Measurements from ENCODE around the gene TRIP12.
A peak's percentile ranks its signal among the peaks of the same experiment; 100 is the strongest.
"Not testable (repeated sequence)": the region's sequence is repeated elsewhere in the genome, so short reads cannot be mapped to it uniquely, and the experiment has no call there.

TRIP12 gene

DNA sequence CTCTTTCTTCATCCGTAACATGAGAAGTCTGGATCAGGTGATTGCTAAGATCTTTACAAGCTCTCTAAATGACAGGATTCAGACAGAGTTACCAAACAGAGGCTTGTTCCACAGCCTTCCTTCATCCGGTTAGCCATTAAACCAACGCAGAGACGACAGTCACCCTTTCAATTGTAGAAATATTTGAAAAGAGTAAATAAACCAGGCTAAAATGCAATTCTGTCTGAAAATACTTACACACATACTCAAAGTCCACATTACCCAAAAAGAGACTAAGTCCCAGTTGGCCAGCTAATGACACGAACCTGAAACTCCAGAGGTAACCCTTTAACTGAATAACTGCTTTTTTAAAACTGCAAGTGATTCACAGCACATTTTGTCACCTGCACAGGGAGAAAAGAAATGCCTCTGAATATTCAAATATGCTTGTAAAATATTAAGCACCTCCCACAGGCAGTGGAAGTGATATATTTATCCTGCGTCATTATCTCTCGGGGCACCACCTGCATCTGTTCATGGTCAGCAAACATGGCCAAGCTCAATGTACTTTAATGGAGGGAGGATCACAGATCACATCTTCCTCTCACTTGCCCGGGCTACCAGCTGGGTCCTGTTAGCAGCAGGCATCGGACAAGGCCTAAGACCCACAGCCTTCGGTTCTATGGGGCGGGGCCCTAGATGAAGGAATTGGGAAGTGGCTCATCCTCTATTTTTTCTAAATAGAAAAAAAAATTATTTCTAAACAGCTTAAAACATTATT is 168.7 kb downstream of the TRIP12 start:
- Histone ChIP-seq H3K9me3 (no peaks in the 10 kb centered on the region), H3K4me1 (no peaks in the 10 kb centered on the region), H3K27me3 (no peaks in the 10 kb centered on the region), H3K36me3 (no peaks in the 10 kb centered on the region), H3K4me3 (ENCODE audit: low read depth, low read length) (no peak overlapping the region)
- TF ChIP-seq, protein P1, sequence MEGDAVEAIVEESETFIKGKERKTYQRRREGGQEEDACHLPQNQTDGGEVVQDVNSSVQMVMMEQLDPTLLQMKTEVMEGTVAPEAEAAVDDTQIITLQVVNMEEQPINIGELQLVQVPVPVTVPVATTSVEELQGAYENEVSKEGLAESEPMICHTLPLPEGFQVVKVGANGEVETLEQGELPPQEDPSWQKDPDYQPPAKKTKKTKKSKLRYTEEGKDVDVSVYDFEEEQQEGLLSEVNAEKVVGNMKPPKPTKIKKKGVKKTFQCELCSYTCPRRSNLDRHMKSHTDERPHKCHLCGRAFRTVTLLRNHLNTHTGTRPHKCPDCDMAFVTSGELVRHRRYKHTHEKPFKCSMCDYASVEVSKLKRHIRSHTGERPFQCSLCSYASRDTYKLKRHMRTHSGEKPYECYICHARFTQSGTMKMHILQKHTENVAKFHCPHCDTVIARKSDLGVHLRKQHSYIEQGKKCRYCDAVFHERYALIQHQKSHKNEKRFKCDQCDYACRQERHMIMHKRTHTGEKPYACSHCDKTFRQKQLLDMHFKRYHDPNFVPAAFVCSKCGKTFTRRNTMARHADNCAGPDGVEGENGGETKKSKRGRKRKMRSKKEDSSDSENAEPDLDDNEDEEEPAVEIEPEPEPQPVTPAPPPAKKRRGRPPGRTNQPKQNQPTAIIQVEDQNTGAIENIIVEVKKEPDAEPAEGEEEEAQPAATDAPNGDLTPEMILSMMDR (IDR thresholded peaks at IDR 0.05; ENCODE audit: low read depth, low read length): no peak
- DNase-seq: no peak

- no peaks in the 10 kb centered on the region for H3K27me3 ChIP-seq
- no peaks in the 10 kb centered on the region for H3K9me3 ChIP-seq
- H3K4me3 ChIP-seq (ENCODE audit: low read depth, low read length): no peak overlapping the region
- no peak for DNase-seq
- no peaks in the 10 kb centered on the region for H3K36me3 ChIP-seq
- no peaks in the 10 kb centered on the region for H3K4me1 ChIP-seq
- TF ChIP-seq, protein P1 (IDR thresholded peaks at IDR 0.05; ENCODE audit: low read depth, low read length): no peak
Measured at GRCh38 chr2:229749779-229750178, 172.0 kb downstream of the TRIP12 start.

DNA sequence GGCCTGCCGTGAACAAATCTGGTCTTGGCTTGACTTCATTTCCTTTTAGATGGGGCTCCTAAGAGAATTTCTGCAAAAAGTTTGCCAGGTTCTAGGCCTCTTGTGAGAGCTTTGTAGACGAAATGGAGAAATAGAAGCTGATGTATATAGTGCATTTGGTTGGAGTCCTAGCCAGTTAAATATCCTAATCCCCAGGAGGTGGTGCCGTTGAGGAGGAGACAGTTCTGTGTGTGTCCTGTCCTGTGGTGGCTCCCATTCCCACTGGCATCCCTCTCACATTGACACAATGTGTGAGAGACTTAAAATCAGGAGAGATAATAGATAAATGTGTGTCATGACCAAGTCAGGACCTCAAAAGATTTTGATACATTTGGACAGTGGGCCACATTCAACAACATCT is 172.9 kb downstream of the TRIP12 start:
- Histone ChIP-seq H3K4me3 (ENCODE audit: low read depth, low read length) (no peak overlapping the region), H3K36me3 (no peaks in the 10 kb centered on the region), H3K4me1 (no peaks in the 10 kb centered on the region), H3K27me3 (no peaks in the 10 kb centered on the region), H3K9me3 (no peaks in the 10 kb centered on the region)
- no peak for DNase-seq
- TF ChIP-seq, protein P1 (IDR thresholded peaks at IDR 0.05; ENCODE audit: low read depth, low read length): 0 out of 2 replicates have a peak, but pooled peaks have one; percentile 6

- not testable (repeated sequence) for H3K36me3 ChIP-seq; H3K4me3 ChIP-seq (ENCODE audit: low read depth, low read length); H3K9me3 ChIP-seq; H3K27me3 ChIP-seq; H3K4me1 ChIP-seq; DNase-seq
Measured at GRCh38 chr2:229742691-229743090, 179.1 kb downstream of the TRIP12 start.

- H3K4me1 ChIP-seq: no peaks in the 10 kb centered on the region
- H3K27me3 ChIP-seq: no peaks in the 10 kb centered on the region
- TF ChIP-seq, protein P1 (IDR thresholded peaks at IDR 0.05; ENCODE audit: low read depth, low read length): no peak
- no peaks in the 10 kb centered on the region for H3K36me3 ChIP-seq
- H3K9me3 ChIP-seq: no peaks in the 10 kb centered on the region
- no peak for DNase-seq
- no peak overlapping the region for H3K4me3 ChIP-seq (ENCODE audit: low read depth, low read length)
Measured at GRCh38 chr2:229740279-229740678, 181.5 kb downstream of the TRIP12 start.

- no peaks in the 10 kb centered on the region for H3K9me3 ChIP-seq
- no peaks in the 10 kb centered on the region for H3K4me1 ChIP-seq
- no peak overlapping the region for H3K4me3 ChIP-seq (ENCODE audit: low read depth, low read length)
- H3K27me3 ChIP-seq: no peaks in the 10 kb centered on the region
- no peak for DNase-seq
- H3K36me3 ChIP-seq: no peaks in the 10 kb centered on the region
- TF ChIP-seq, protein P1 (IDR thresholded peaks at IDR 0.05; ENCODE audit: low read depth, low read length): no peak
Measured at GRCh38 chr2:229738024-229738625, 183.7 kb downstream of the TRIP12 start.
